Type B pancreatic cell (in vitro differentiated cells): ENCODE measurements around the gene DNAJB5. TPM values are rescaled to one million over a fixed set of nuclear protein-coding genes. Genes with fewer than 3 reads are reported as not detected.

ENCODE experiments used
- DNase-seq: peaks from one replicate; pipeline ENCODE4 v3.0.0; 2021; ENCODE audit warnings: mixed read lengths; ENCODE audit not compliant: unreplicated experiment; ENCODE audit errors: extremely low spot score
- H3K27ac Mint-ChIP-seq: 2 replicates; pipeline ENCODE4 v1.8.0; 2021; ENCODE audit warnings: mild to moderate bottlenecking, mixed read lengths
- H3K27me3 Mint-ChIP-seq: 2 replicates; pipeline ENCODE4 v1.8.0; 2021; ENCODE audit warnings: mixed read lengths
- H3K36me3 Mint-ChIP-seq: 2 replicates; pipeline ENCODE4 v1.8.0; 2021; ENCODE audit warnings: mixed read lengths
- H3K4me1 Mint-ChIP-seq: one replicate; pipeline ENCODE4 v1.8.0; 2021; ENCODE audit warnings: mixed read lengths; ENCODE audit not compliant: unreplicated experiment
- H3K4me3 Mint-ChIP-seq: 2 replicates; pipeline ENCODE4 v1.8.0; 2021; ENCODE audit warnings: mild to moderate bottlenecking, mixed read lengths
- H3K9me3 Mint-ChIP-seq: 2 replicates; pipeline ENCODE4 v1.8.0; 2021; ENCODE audit warnings: mixed read lengths
- CTCF ChIP-seq: fragments of 200-600 bp; sonication (generic); conservative IDR thresholded peaks from 2 replicates; pipeline ENCODE4 v1.5.0; 2021; ENCODE audit warnings: antibody characterized with exemption, mild to moderate bottlenecking
- total RNA-seq: library from RNA; stranded (reverse); gene quantifications from 2 replicates; pipeline ENCODE4 v1.2.1, GENCODE V29; 2021; ENCODE audit warnings: low replicate concordance

DNAJB5 gene
- total RNA-seq, 1 donor from 2014 or later: 12.2 TPM

GRCh38 chr9:34998266-34998665 lies 8.7 kb downstream of the DNAJB5 start:
- Mint-ChIP-seq H3K9me3 (no peaks in the 10 kb centered on the region), H3K27me3 (no peaks in the 10 kb centered on the region), H3K4me3 (no peak overlapping the region), H3K4me1 (peaks cover 22% of the 10 kb centered on the region), H3K36me3 (peaks cover 8% of the 10 kb centered on the region), H3K27ac (no peak overlapping the region)
- no peak for DNase-seq
- TF ChIP-seq CTCF: no peak

GRCh38 chr9:34999576-34999975 lies 10.0 kb downstream of the DNAJB5 start:
- no peak overlapping the region for H3K4me3 Mint-ChIP-seq
- H3K27me3 Mint-ChIP-seq: peaks cover 2% of the 10 kb centered on the region
- peaks cover 15% of the 10 kb centered on the region for H3K4me1 Mint-ChIP-seq
- no peak overlapping the region for H3K27ac Mint-ChIP-seq
- peaks cover 5% of the 10 kb centered on the region for H3K36me3 Mint-ChIP-seq
- H3K9me3 Mint-ChIP-seq: no peaks in the 10 kb centered on the region
- no peak for DNase-seq
- TF ChIP-seq CTCF: no peak

GRCh38 chr9:35000535-35001284 lies 11.2 kb downstream of the DNAJB5 start:
- no peak for DNase-seq
- Mint-ChIP-seq H3K9me3 (no peaks in the 10 kb centered on the region), H3K4me3 (no peak overlapping the region), H3K27me3 (peaks cover 10% of the 10 kb centered on the region), H3K27ac (peak overlapping the region; percentile 34), H3K4me1 (peaks cover 6% of the 10 kb centered on the region), H3K36me3 (peaks cover 5% of the 10 kb centered on the region)
- no peak for TF ChIP-seq CTCF

- H3K4me3 Mint-ChIP-seq: no peak overlapping the region
- peak overlapping the region; percentile 13 for H3K27ac Mint-ChIP-seq
- no peaks in the 10 kb centered on the region for H3K9me3 Mint-ChIP-seq
- peaks cover 6% of the 10 kb centered on the region for H3K4me1 Mint-ChIP-seq
- no peak for TF ChIP-seq CTCF
- DNase-seq: no peak
- peaks cover 5% of the 10 kb centered on the region for H3K36me3 Mint-ChIP-seq
- H3K27me3 Mint-ChIP-seq: peaks cover 12% of the 10 kb centered on the region
Measured at GRCh38 chr9:35001285-35001677, 11.7 kb downstream of the DNAJB5 start.

- peaks cover 4% of the 10 kb centered on the region for H3K36me3 Mint-ChIP-seq
- TF ChIP-seq CTCF: no peak
- H3K4me1 Mint-ChIP-seq: peaks cover 3% of the 10 kb centered on the region
- H3K9me3 Mint-ChIP-seq: no peaks in the 10 kb centered on the region
- peak overlapping the region; percentile 13 for H3K27ac Mint-ChIP-seq
- H3K27me3 Mint-ChIP-seq: peaks cover 15% of the 10 kb centered on the region
- no peak for DNase-seq
- no peak overlapping the region for H3K4me3 Mint-ChIP-seq
Measured at GRCh38 chr9:35001803-35002502, 12.4 kb downstream of the DNAJB5 start.
